Keratinocyte (primary cell): ENCODE measurements around the gene MRGPRX2. TPM values are rescaled to one million over a fixed set of nuclear protein-coding genes. Genes with fewer than 3 reads are reported as not detected.
A peak's percentile ranks its signal among the peaks of the same experiment; 100 is the strongest.

Source experiments
- DNase-seq: peaks from one replicate; pipeline ENCODE4 v3.0.0-alpha.2; 2011; ENCODE audit warnings: low read depth, missing footprints, low spot score
- FAIRE-seq: peaks from 2 replicates; lab custom pipeline; 2011; peaks lifted over from hg19 to GRCh38; lab: Jason Lieb, UNC
- H2AFZ ChIP-seq: 2 replicates; pipeline ENCODE4 v1.6.0; 2012; ENCODE audit warnings: low read length, control low read depth, inconsistent platforms; ENCODE audit not compliant: control insufficient read depth
- H3K27ac ChIP-seq: 2 replicates; pipeline ENCODE4 v1.5.1; 2011; ENCODE audit warnings: low read length; ENCODE audit not compliant: control insufficient read depth, insufficient read depth
- H3K27me3 ChIP-seq: 3 replicates; pipeline ENCODE4 v1.6.0; 2011; ENCODE audit warnings: low read length; ENCODE audit not compliant: control insufficient read depth, insufficient read depth; ENCODE audit errors: extremely low read depth
- H3K36me3 ChIP-seq, 2 experiments: 2 replicates in 1 of 2; 3 replicates in 1 of 2; pipeline ENCODE4 v1.5.1; 2011; ENCODE audit warnings: low read length in 2 of 2, mild to moderate bottlenecking in 1 of 2; ENCODE audit not compliant: control insufficient read depth in 2 of 2, insufficient read depth in 2 of 2; ENCODE audit errors: extremely low read depth in 1 of 2
- H3K4me1 ChIP-seq: 3 replicates; pipeline ENCODE4 v1.5.1; 2011; ENCODE audit warnings: low read length; ENCODE audit not compliant: control insufficient read depth, insufficient read depth; ENCODE audit errors: extremely low read depth
- H3K4me2 ChIP-seq: 3 replicates; pipeline ENCODE4 v1.6.0; 2011; ENCODE audit warnings: low read depth, low read length; ENCODE audit not compliant: control insufficient read depth, insufficient read depth; ENCODE audit errors: extremely low read depth
- H3K4me3 ChIP-seq, 3 experiments: fragments of 200-600 bp in 1 of 3; sonication (generic) in 1 of 3; 2 replicates in 2 of 3; 3 replicates in 1 of 3; pipeline ENCODE4 v1.5.1; 2011 to 2016; ENCODE audit warnings: low read length in 3 of 3, mild to moderate bottlenecking in 3 of 3, control low read depth in 2 of 3, inconsistent platforms in 1 of 3, low read depth in 1 of 3, mixed read lengths in 1 of 3, mixed run types in 1 of 3, moderate library complexity in 1 of 3; ENCODE audit not compliant: control insufficient read depth in 2 of 3, insufficient read depth in 2 of 3; ENCODE audit errors: extremely low read depth in 1 of 3
- H3K79me2 ChIP-seq: 2 replicates; pipeline ENCODE4 v1.6.0; 2012; ENCODE audit warnings: low read length; ENCODE audit not compliant: control insufficient read depth, insufficient read depth
- H3K9ac ChIP-seq: 3 replicates; pipeline ENCODE4 v1.6.0; 2011; ENCODE audit warnings: low read length; ENCODE audit not compliant: control insufficient read depth, insufficient read depth; ENCODE audit errors: extremely low read depth
- H3K9me1 ChIP-seq: 3 replicates; pipeline ENCODE4 v1.6.0; 2011; ENCODE audit warnings: low read length; ENCODE audit not compliant: control insufficient read depth, insufficient read depth; ENCODE audit errors: extremely low read depth
- H3K9me3 ChIP-seq: 2 replicates; pipeline ENCODE4 v1.5.1; 2012; ENCODE audit warnings: low read depth, low read length; ENCODE audit not compliant: control insufficient read depth
- H4K20me1 ChIP-seq: 3 replicates; pipeline ENCODE4 v1.6.0; 2011; ENCODE audit warnings: low read length; ENCODE audit not compliant: control insufficient read depth, insufficient read depth; ENCODE audit errors: extremely low read depth
- CTCF ChIP-seq, 3 experiments: IDR thresholded peaks in 1 of 3; conservative IDR thresholded peaks in 1 of 3; optimal IDR thresholded peaks in 1 of 3; 2 replicates in 2 of 3; 3 replicates in 1 of 3; pipeline versions ENCODE3 to v1.5.1; 2011; ENCODE audit warnings: low read length in 3 of 3, mild to moderate bottlenecking in 3 of 3, moderate library complexity in 2 of 3, control low read depth in 1 of 3, inconsistent platforms in 1 of 3; ENCODE audit not compliant: insufficient read depth in 2 of 3; ENCODE audit errors: extremely low read depth in 1 of 3
- EZH2 ChIP-seq: IDR thresholded peaks from one replicate; pipeline ENCODE4 v1.6.1; 2012; ENCODE audit warnings: inconsistent platforms, mild to moderate bottlenecking, low read length, moderate library complexity
- dilution Hi-C: fragments of 300-500 bp; cut with MboI; formaldehyde crosslinking; loops from one replicate; pipeline ENCODE4 v1.7.0; 2020; ENCODE audit warnings: low sequenced_read_pairs; ENCODE audit not compliant: extremely low pct_ligation_motif_present
- polyA plus RNA-seq, 5 experiments: library from polyadenylated mRNA; depleted of rRNA in 3 of 5; stranded (reverse) in 3 of 5; stranded (forward) in 1 of 5; unstranded in 1 of 5; fragments of >200 nt; gene quantifications; 1 replicate in 1 of 5; 2 replicates in 3 of 5; 3 replicates in 1 of 5; pipeline versions ENCODE4 v1.2.1 to v1.2.3, GENCODE V29; 2011 to 2012; ENCODE audit warnings: missing spikeins in 2 of 5, low read depth in 1 of 5, low replicate concordance in 1 of 5

The MRGPRX2 gene
- polyA plus RNA-seq, 1 donor (not counting 4 experiments of a cell fraction or from before 2014, with no cell fraction given) = not detected

DNA sequence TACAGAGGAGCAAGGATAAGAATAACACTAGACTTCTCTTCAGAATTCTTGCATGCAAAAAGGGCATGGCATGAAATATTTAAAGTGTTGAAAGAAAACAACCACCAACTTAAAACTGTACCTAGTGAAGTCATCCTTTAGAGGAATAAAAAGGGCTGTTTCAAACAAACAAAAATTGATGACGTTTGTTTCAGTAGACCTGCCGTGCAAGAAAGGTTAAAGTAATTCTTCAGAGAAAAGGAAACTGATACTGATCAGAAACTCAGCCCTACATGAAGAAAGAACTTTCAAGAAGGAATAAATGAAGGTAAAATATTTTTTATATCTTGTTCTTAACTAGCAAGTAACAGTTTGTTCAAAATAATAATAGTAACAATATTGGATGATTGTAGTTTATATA, 27.5 kb downstream of the MRGPRX2 start:
- no peaks in the 10 kb centered on the region for H4K20me1 ChIP-seq
- H3K4me2 ChIP-seq = no peak overlapping the region
- H3K27me3 ChIP-seq = peaks cover 12% of the 10 kb centered on the region
- H3K9me1 ChIP-seq = no peaks in the 10 kb centered on the region
- no peaks in the 10 kb centered on the region for H3K79me2 ChIP-seq
- H3K27ac ChIP-seq = no peak overlapping the region
- H3K4me3 ChIP-seq = no peak overlapping the region
- H2AFZ ChIP-seq = no peak overlapping the region
- peaks cover 8% of the 10 kb centered on the region for H3K4me1 ChIP-seq
- dilution Hi-C loops = no loop called here
- TF ChIP-seq CTCF (optimal IDR thresholded peaks at IDR 0.05 in 1 of 3, IDR thresholded peaks at IDR 0.05 in 1 of 3, conservative IDR thresholded peaks at IDR 0.05 in 1 of 3; ENCODE audit: extremely low read depth in 1 of 3, insufficient read depth in 2 of 3, low read length in 3 of 3) = no peak
- no peak for TF ChIP-seq EZH2
- DNase-seq (no peak), FAIRE-seq (no peak)
- no peaks in the 10 kb centered on the region for H3K9me3 ChIP-seq
- H3K9ac ChIP-seq = no peak overlapping the region
- H3K36me3 ChIP-seq = no peaks in the 10 kb centered on the region

- TF ChIP-seq EZH2 (no peak), CTCF (optimal IDR thresholded peaks at IDR 0.05 in 1 of 3, IDR thresholded peaks at IDR 0.05 in 1 of 3, conservative IDR thresholded peaks at IDR 0.05 in 1 of 3; ENCODE audit: extremely low read depth in 1 of 3, insufficient read depth in 2 of 3, low read length in 3 of 3) (no peak)
- Histone ChIP-seq H3K27ac (peak overlapping the region; percentile 79), H3K9ac (no peak overlapping the region)
Observed at GRCh38 chr11:19027829-19028595, 32.5 kb downstream of the MRGPRX2 start.

More at GRCh38 chr11:19027829-19028595, 32.5 kb downstream of the MRGPRX2 start:
- H3K79me2 ChIP-seq = no peaks in the 10 kb centered on the region
- no peak overlapping the region for H3K4me3 ChIP-seq
- FAIRE-seq (peak; percentile 98), DNase-seq (peak; percentile 83)
- peaks cover 12% of the 10 kb centered on the region for H3K27me3 ChIP-seq
- H3K9me1 ChIP-seq = no peaks in the 10 kb centered on the region
- no peak overlapping the region for H3K4me2 ChIP-seq
- peak overlapping the region; percentile 11 for H2AFZ ChIP-seq
- peaks cover 19% of the 10 kb centered on the region for H3K4me1 ChIP-seq
- no peaks in the 10 kb centered on the region for H3K9me3 ChIP-seq
- no peaks in the 10 kb centered on the region for H3K36me3 ChIP-seq
- dilution Hi-C loops = no loop called here
- H4K20me1 ChIP-seq = no peaks in the 10 kb centered on the region
